H1 (cell line): Measurements from ENCODE around the gene KIAA1328. TPM values are rescaled to one million over a fixed set of nuclear protein-coding genes. Genes with fewer than 3 reads are reported as not detected.

Experiments used
- CTCF ChIA-PET: fragments of 300-600 bp; sonication (Branson Sonifier 250); formaldehyde crosslinking; loops from one replicate; lab custom pipeline; 2021; ENCODE audit not compliant: partially characterized antibody; lab: Charles Lee
- POLR2A ChIA-PET: fragments of 300-600 bp; sonication (Branson Sonifier 250); formaldehyde crosslinking; loops from one replicate; lab custom pipeline; 2021; ENCODE audit warnings: inconsistent platforms; ENCODE audit not compliant: partially characterized antibody; lab: Charles Lee
- DNase-seq, 2 experiments: peaks; one replicate each; pipeline versions ENCODE4 v3.0.0 to v3.0.0-alpha.2; 2010 to 2022; ENCODE audit warnings: low spot score in 2 of 2, low read depth in 1 of 2, mixed read lengths in 1 of 2
- FAIRE-seq: peaks from 2 replicates; lab custom pipeline; 2011; peaks lifted over from hg19 to GRCh38; lab: Jason Lieb, UNC
- H2AFZ ChIP-seq: 2 replicates; pipeline ENCODE4 v1.8.1; 2012; ENCODE audit warnings: low read length, inconsistent platforms
- H2AK5ac ChIP-seq: 2 replicates; pipeline ENCODE4 v1.6.1; 2013; ENCODE audit warnings: low read depth, low read length
- H2BK120ac ChIP-seq: replicated peaks from 2 replicates; pipeline ENCODE3; 2013; ENCODE audit warnings: low read depth, low read length, inconsistent platforms
- H2BK12ac ChIP-seq: 2 replicates; pipeline ENCODE4 v1.6.1; 2013; ENCODE audit warnings: low read depth, low read length
- H2BK15ac ChIP-seq: 2 replicates; pipeline ENCODE4 v1.6.1; 2013; ENCODE audit warnings: low read length
- H2BK20ac ChIP-seq: 2 replicates; pipeline ENCODE4 v1.6.1; 2013; ENCODE audit warnings: low read length
- H2BK5ac ChIP-seq: 2 replicates; pipeline ENCODE4 v1.6.1; 2013; ENCODE audit warnings: low read depth, low read length
- H3K14ac ChIP-seq: 2 replicates; pipeline ENCODE4 v1.6.1; 2013; ENCODE audit warnings: inconsistent platforms; ENCODE audit not compliant: insufficient read length
- H3K18ac ChIP-seq: 2 replicates; pipeline ENCODE4 v1.6.1; 2013; ENCODE audit warnings: low read length; ENCODE audit errors: extremely low read depth
- H3K23ac ChIP-seq: 2 replicates; pipeline ENCODE4 v1.6.1; 2013; ENCODE audit warnings: inconsistent platforms; ENCODE audit not compliant: insufficient read length
- H3K23me2 ChIP-seq: 2 replicates; pipeline ENCODE4 v1.6.1; 2013; ENCODE audit warnings: low read depth, low read length
- H3K27ac ChIP-seq: 2 replicates; pipeline ENCODE4 v1.6.1; 2011; ENCODE audit warnings: low read depth, low read length, inconsistent platforms
- H3K27me3 ChIP-seq, 4 experiments: replicated peaks in 1 of 4; 1 replicate in 1 of 4; 2 replicates in 3 of 4; pipeline versions ENCODE4 v1.6.1 to v1.8.1; 2011 to 2013; ENCODE audit warnings: low read length in 3 of 4, mild to moderate bottlenecking in 3 of 4, inconsistent platforms in 2 of 4, mixed read lengths in 2 of 4, moderate library complexity in 1 of 4; ENCODE audit not compliant: control insufficient read depth in 3 of 4, insufficient read depth in 3 of 4; ENCODE audit errors: extremely low read depth in 1 of 4
- H3K36me3 ChIP-seq, 4 experiments: 2 replicates each; pipeline versions ENCODE4 v1.6.1 to v1.8.1; 2011 to 2013; ENCODE audit warnings: mild to moderate bottlenecking in 4 of 4, low read length in 3 of 4, moderate library complexity in 2 of 4, control low read depth in 1 of 4, inconsistent platforms in 1 of 4; ENCODE audit not compliant: insufficient read depth in 4 of 4, control insufficient read depth in 2 of 4
- H3K4ac ChIP-seq: replicated peaks from 2 replicates; pipeline ENCODE3; 2013; ENCODE audit warnings: low read length, low read depth, mixed read lengths, inconsistent platforms; ENCODE audit not compliant: insufficient read length
- H3K4me1 ChIP-seq, 4 experiments: replicated peaks in 1 of 4; 1 replicate in 1 of 4; 2 replicates in 3 of 4; pipeline versions ENCODE4 v1.6.1 to v1.8.1; 2011 to 2013; ENCODE audit warnings: low read length in 3 of 4, inconsistent platforms in 2 of 4, mixed read lengths in 1 of 4; ENCODE audit not compliant: insufficient read depth in 4 of 4, control insufficient read depth in 3 of 4
- H3K4me2 ChIP-seq, 2 experiments: 2 replicates each; pipeline versions ENCODE4 v1.6.1 to v1.8.1; 2011 to 2013; ENCODE audit warnings: low read depth in 2 of 2, low read length in 2 of 2, control low read depth in 1 of 2, inconsistent platforms in 1 of 2, mild to moderate bottlenecking in 1 of 2; ENCODE audit not compliant: insufficient read depth in 1 of 2
- H3K4me3 ChIP-seq, 4 experiments: fragments of 200-600, 300-600 bp in 1 of 4; sonication (generic), shearing (Covaris generic), sonication (Bioruptor Twin) in 1 of 4; 2 replicates each; pipeline versions ENCODE4 v1.5.1 to v1.8.1; 2011 to 2016; ENCODE audit warnings: low read length in 4 of 4, low read depth in 3 of 4, control low read depth in 2 of 4, inconsistent platforms in 2 of 4, mild to moderate bottlenecking in 2 of 4, mixed read lengths in 1 of 4, moderate library complexity in 1 of 4; ENCODE audit not compliant: insufficient read depth in 2 of 4; ENCODE audit errors: extremely low read depth in 1 of 4
- H3K56ac ChIP-seq: replicated peaks from 2 replicates; pipeline ENCODE3; 2013; ENCODE audit warnings: low read depth, mild to moderate bottlenecking, mixed read lengths, low read length, inconsistent platforms; ENCODE audit not compliant: insufficient read length
- H3K79me1 ChIP-seq: 2 replicates; pipeline ENCODE4 v1.6.1; 2013; ENCODE audit warnings: low read depth, low read length, control low read depth
- H3K79me2 ChIP-seq, 2 experiments: 2 replicates each; pipeline versions ENCODE4 v1.6.1 to v1.8.1; 2012 to 2013; ENCODE audit warnings: low read length in 2 of 2, mild to moderate bottlenecking in 2 of 2, inconsistent platforms in 1 of 2; ENCODE audit not compliant: insufficient read depth in 2 of 2, control insufficient read depth in 1 of 2
- H3K9ac ChIP-seq, 4 experiments: replicated peaks in 1 of 4; 1 replicate in 1 of 4; 2 replicates in 3 of 4; pipeline versions ENCODE4 v1.6.1 to v1.8.1; 2011 to 2013; ENCODE audit warnings: low read depth in 3 of 4, low read length in 3 of 4, control low read depth in 2 of 4, mild to moderate bottlenecking in 2 of 4, moderate library complexity in 2 of 4, inconsistent platforms in 1 of 4; ENCODE audit errors: extremely low read depth in 1 of 4
- H3K9me3 ChIP-seq, 2 experiments: 2 replicates each; pipeline versions ENCODE4 v1.6.1 to v1.8.1; 2012 to 2013; ENCODE audit warnings: mild to moderate bottlenecking in 2 of 2, moderate library complexity in 2 of 2, control low read depth in 1 of 2, inconsistent platforms in 1 of 2, low read depth in 1 of 2, low read length in 1 of 2, mixed read lengths in 1 of 2; ENCODE audit not compliant: insufficient read depth in 2 of 2
- H4K20me1 ChIP-seq, 2 experiments: replicated peaks in 1 of 2; 2 replicates each; pipeline versions ENCODE3 to v1.8.1; 2011 to 2013; ENCODE audit warnings: inconsistent platforms in 2 of 2, low read length in 2 of 2, mild to moderate bottlenecking in 1 of 2; ENCODE audit not compliant: insufficient read depth in 2 of 2, control insufficient read depth in 1 of 2
- H4K5ac ChIP-seq: 2 replicates; pipeline ENCODE4 v1.6.1; 2013; ENCODE audit warnings: low read length, low read depth, mixed read lengths, inconsistent platforms; ENCODE audit not compliant: insufficient read length
- H4K8ac ChIP-seq: 2 replicates; pipeline ENCODE4 v1.8.0; 2013; ENCODE audit warnings: mild to moderate bottlenecking, moderate library complexity, low read length, inconsistent platforms; ENCODE audit not compliant: insufficient read depth; ENCODE audit errors: extremely low read depth
- H4K91ac ChIP-seq: replicated peaks from 2 replicates; pipeline ENCODE3; 2013; ENCODE audit warnings: low read length, mixed read lengths, inconsistent platforms; ENCODE audit not compliant: insufficient read length
- RAD21 ChIP-seq, 2 experiments: IDR thresholded peaks in 1 of 2; conservative IDR thresholded peaks in 1 of 2; 2 replicates each; pipeline ENCODE4 v1.6.1; 2011; ENCODE audit warnings: low read depth in 2 of 2, low read length in 2 of 2, improper control_type of control experiment in 1 of 2, inconsistent platforms in 1 of 2, mild to moderate bottlenecking in 1 of 2, moderate library complexity in 1 of 2
- YY1 ChIP-seq: IDR thresholded peaks from 2 replicates; pipeline ENCODE4 v1.6.1; 2011; ENCODE audit warnings: low read depth, mild to moderate bottlenecking, low read length
- WGBS, 2 experiments: shearing (Covaris generic) in 1 of 2; methylation state at CpG; one replicate each; pipeline versions ENCODE4 v1.1.6 to v1.1.7; 2013 to 2015; ENCODE audit warnings: low lambda C conversion rate in 2 of 2, mixed read lengths in 2 of 2, inconsistent platforms in 1 of 2, low coverage in 1 of 2, missing lambda C conversion rate in 1 of 2; ENCODE audit not compliant: insufficient replicate concordance in 2 of 2, insufficient coverage in 1 of 2, insufficient read length in 1 of 2; ENCODE audit errors: extremely low coverage in 1 of 2, missing lambda C conversion rate in 1 of 2; 5-methylcytosine and 5-hydroxymethylcytosine counted together
- polyA plus RNA-seq, 7 experiments: library from polyadenylated mRNA; depleted of rRNA in 3 of 7; stranded (reverse) in 5 of 7; unstranded in 2 of 7; fragments of >200 nt in 5 of 7; fragments of 200-250 nt in 2 of 7; gene quantifications; 1 replicate in 5 of 7; 2 replicates in 1 of 7; 4 replicates in 1 of 7; pipeline versions ENCODE4 v1.2.1 to v1.2.3, GENCODE V29; 2011 to 2013; ENCODE audit warnings: missing spikeins in 2 of 7, mixed read lengths in 2 of 7
- total RNA-seq: library from RNA; stranded (reverse); fragmentation: NEBNext Ultra II Directional; extraction: Animal tissue kit (Norgen Biotek cat#: 25700); gene quantifications from 2 replicates; pipeline ENCODE4 v1.2.1, GENCODE V29; 2021

KIAA1328 gene
- total and polyA plus RNA-seq, 2 of the 8 experiments (the other 6 are each of a cell fraction or from before 2014, with no cell fraction given) = 2.6 to 5.7 TPM

DNA sequence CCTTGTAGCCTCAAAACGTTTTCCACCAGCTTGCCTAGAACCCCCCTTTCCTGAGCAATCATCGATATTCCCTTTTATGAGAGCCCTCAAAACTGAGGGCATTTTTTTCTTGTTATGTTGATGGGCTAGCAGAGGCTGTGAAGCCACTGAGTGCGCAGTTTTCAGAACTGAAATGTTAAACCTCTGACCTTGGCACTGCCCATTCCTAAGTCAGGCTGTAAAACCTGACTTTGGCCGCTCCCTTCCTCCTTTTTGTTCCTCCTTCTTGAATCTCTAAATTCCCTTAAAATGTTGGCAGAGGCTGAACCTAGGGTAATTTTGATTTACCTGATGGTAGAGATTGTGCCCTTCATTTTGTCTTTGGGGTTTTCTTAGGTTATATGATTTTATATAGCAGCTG, 334.2 kb downstream of the KIAA1328 start:
- no peak for FAIRE-seq
- Histone ChIP-seq H2AFZ (no peak overlapping the region), H3K4me1 (peaks cover 0 to 19% (median 7%) of the 10 kb centered on the region in 4 experiments; a peak in 3 of 7 replicates), H3K9ac (no peak overlapping the region), H2BK5ac (no peak overlapping the region), H3K4me3 (no peak overlapping the region), H2BK120ac (no peak overlapping the region), H4K20me1 (no peaks in the 10 kb centered on the region), H3K9me3 (no peaks in the 10 kb centered on the region; a peak in 1 of 4 replicates), H3K4ac (no peak overlapping the region), H2AK5ac (no peak overlapping the region), H3K36me3 (no peaks in the 10 kb centered on the region), H2BK12ac (no peak overlapping the region), H4K5ac (no peak overlapping the region), H3K27me3 (no peaks in the 10 kb centered on the region), H3K79me2 (no peaks in the 10 kb centered on the region), H3K56ac (no peak overlapping the region), H3K14ac (no peak overlapping the region), H4K91ac (no peak overlapping the region), H3K27ac (no peak overlapping the region), H3K79me1 (no peaks in the 10 kb centered on the region), H2BK20ac (0 out of 2 replicates have a peak overlapping the region, but pooled peaks have one; percentile 40), H4K8ac (no peak overlapping the region), H3K23me2 (no peaks in the 10 kb centered on the region), H2BK15ac (no peak overlapping the region), H3K18ac (no peak overlapping the region; the same call in 1 of the 2 replicates), H3K23ac (no peak overlapping the region), H3K4me2 (no peak overlapping the region)
- ChIA-PET CTCF (interaction anchor here (1.8 kb wide), 1 partner anchor 42 kb away, joined by 3 read pairs; no protein-coding TSS in a partner anchor), POLR2A (no interaction called here)
- TF ChIP-seq YY1 (no peak), RAD21 (IDR thresholded peaks at IDR 0.05 in 1 of 2, conservative IDR thresholded peaks at IDR 0.05 in 1 of 2; ENCODE audit: low read depth in 2 of 2, low read length in 2 of 2) (no peak)
- DNase-seq = no peak
- 83% methylated on average over 4 of the region's 4 CpGs; no CpG with 5 or more reads in 1 of the 2 experiments for WGBS, 2 experiments
